Measurements from ENCODE around the gene NEUROD4. TPM values are rescaled to one million over a fixed set of nuclear protein-coding genes. Genes with fewer than 3 reads are reported as not detected.

Gene NEUROD4, protein sequence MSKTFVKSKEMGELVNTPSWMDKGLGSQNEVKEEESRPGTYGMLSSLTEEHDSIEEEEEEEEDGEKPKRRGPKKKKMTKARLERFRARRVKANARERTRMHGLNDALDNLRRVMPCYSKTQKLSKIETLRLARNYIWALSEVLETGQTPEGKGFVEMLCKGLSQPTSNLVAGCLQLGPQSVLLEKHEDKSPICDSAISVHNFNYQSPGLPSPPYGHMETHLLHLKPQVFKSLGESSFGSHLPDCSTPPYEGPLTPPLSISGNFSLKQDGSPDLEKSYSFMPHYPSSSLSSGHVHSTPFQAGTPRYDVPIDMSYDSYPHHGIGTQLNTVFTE
- total RNA-seq (not detected), polyA plus RNA-seq (not detected)
- long read RNA-seq, donor 1 = 0 reads
- long read RNA-seq, donor 2 = 0 reads

DNA sequence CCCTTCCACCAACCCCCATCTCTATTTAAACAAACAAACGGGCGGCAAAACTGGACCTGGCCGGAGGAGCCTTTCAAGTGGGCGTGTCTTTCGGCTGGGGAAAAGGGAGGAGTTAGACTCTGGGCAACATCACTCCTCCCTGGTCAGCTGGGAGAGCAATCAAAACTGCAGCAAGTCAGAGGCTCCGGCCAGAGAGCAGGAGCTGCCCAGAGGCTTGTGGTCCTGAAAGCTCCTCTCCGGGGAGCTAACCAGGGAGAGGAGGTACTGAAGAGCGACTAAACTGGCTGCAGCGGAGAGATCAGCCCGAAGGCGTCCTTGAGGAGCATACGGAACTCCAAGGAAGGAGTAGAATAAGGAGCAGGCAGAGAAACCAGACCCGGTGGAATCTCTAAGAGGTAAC is at the start of gene NEUROD4:
Gene NEUROD4, plus strand, starts transcription at position 191 of the 400 bp plus-strand sequence. CDS start 6,466 bp downstream, outside the sequence.
- Histone ChIP-seq H3K27me3 (ENCODE audit: insufficient read depth in 3 of 3, low read length in 2 of 3) (peaks cover 0 to 55% (median 1%) of the 10 kb centered on the region in 3 donors), H3K36me3 (ENCODE audit: insufficient read depth in 1 of 2, low read depth in 1 of 2) (no peaks in the 10 kb centered on the region), H3K27ac (no peak within 1 kb of the TSS), H3K4me1 (no peaks in the 10 kb centered on the region), H3K9me3 (no peaks in the 10 kb centered on the region), H3K4me3 (no peak within 1 kb of the TSS)
- TF ChIP-seq, protein P1, sequence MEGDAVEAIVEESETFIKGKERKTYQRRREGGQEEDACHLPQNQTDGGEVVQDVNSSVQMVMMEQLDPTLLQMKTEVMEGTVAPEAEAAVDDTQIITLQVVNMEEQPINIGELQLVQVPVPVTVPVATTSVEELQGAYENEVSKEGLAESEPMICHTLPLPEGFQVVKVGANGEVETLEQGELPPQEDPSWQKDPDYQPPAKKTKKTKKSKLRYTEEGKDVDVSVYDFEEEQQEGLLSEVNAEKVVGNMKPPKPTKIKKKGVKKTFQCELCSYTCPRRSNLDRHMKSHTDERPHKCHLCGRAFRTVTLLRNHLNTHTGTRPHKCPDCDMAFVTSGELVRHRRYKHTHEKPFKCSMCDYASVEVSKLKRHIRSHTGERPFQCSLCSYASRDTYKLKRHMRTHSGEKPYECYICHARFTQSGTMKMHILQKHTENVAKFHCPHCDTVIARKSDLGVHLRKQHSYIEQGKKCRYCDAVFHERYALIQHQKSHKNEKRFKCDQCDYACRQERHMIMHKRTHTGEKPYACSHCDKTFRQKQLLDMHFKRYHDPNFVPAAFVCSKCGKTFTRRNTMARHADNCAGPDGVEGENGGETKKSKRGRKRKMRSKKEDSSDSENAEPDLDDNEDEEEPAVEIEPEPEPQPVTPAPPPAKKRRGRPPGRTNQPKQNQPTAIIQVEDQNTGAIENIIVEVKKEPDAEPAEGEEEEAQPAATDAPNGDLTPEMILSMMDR (IDR thresholded peaks at IDR 0.05) = no peak
- DNase-seq (peak in 1 of 2 donors; percentile 54), ATAC-seq (peak in 2 of 4 donors; percentile 35 to 46)
- intact Hi-C loops (cut with DNase I) = no loop called here
- 2 to 3% (median 2%) methylated on average over 13 of the region's 13 CpGs for WGBS, 3 donors

DNA sequence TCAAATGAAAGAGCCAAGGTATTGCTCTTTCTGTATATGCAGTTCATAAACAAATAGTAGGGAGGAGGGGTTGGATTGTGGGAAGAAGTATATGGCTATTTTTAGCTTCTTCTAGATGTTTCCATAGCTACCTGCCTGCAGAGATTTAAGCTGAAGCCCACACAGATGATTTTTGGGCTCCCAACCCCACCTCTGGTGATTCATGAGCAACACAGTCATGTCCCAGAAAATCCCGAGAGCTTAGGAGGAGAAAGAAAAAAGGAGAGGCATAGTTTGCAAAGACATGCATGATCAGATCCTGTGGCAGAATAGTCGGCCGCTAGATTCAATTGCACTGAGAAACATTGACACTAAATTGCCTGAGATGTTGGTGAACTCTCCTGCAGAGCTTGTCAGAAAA is 49.0 kb upstream of the NEUROD4 start:
- DNase-seq (no peak), ATAC-seq (no peak)
- Histone ChIP-seq H3K27ac (no peak overlapping the region), H3K27me3 (ENCODE audit: insufficient read depth in 3 of 3, low read length in 2 of 3) (no peaks in the 10 kb centered on the region), H3K9me3 (no peaks in the 10 kb centered on the region), H3K36me3 (ENCODE audit: insufficient read depth in 1 of 2, low read depth in 1 of 2) (no peaks in the 10 kb centered on the region), H3K4me1 (no peaks in the 10 kb centered on the region), H3K4me3 (no peak overlapping the region)
- intact Hi-C loops (cut with DNase I) = no loop called here
- 85 to 93% (median 91%) methylated on average over 3 of the region's 3 CpGs for WGBS, 3 donors
- TF ChIP-seq, protein P1 (IDR thresholded peaks at IDR 0.05) = no peak

DNA sequence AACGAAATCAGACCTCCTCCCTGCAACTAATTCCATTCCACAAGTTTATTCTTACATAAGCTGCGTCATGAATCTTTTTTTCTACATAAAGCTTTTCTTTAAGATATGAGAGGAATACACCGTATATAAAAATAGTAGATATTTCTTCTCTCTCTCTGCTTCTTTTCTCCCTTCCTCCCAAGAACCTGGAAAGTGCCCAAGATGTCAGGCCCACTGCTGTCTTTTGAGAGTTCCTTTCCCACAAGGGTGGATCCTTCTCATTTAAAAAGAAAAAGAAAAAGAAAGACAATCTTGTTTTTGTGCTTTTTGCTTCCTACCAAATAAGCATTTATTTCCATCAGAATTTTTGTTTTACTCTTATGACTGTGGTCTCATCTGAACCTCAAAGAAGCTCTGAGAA is 46.2 kb upstream of the NEUROD4 start:
- H3K36me3 ChIP-seq (ENCODE audit: insufficient read depth in 1 of 2, low read depth in 1 of 2) = no peaks in the 10 kb centered on the region
- H3K9me3 ChIP-seq = no peaks in the 10 kb centered on the region
- no peak overlapping the region for H3K4me3 ChIP-seq
- ATAC-seq = no peak
- no peaks in the 10 kb centered on the region for H3K27me3 ChIP-seq (ENCODE audit: insufficient read depth in 3 of 3, low read length in 2 of 3)
- DNase-seq = no peak
- TF ChIP-seq, protein P1 (IDR thresholded peaks at IDR 0.05) = no peak
- no peaks in the 10 kb centered on the region for H3K4me1 ChIP-seq
- H3K27ac ChIP-seq = no peak overlapping the region
- intact Hi-C loops (cut with DNase I) = no loop called here
- 71 to 83% (median 73%) methylated on average over 3 of the region's 3 CpGs for WGBS, 3 donors

DNA sequence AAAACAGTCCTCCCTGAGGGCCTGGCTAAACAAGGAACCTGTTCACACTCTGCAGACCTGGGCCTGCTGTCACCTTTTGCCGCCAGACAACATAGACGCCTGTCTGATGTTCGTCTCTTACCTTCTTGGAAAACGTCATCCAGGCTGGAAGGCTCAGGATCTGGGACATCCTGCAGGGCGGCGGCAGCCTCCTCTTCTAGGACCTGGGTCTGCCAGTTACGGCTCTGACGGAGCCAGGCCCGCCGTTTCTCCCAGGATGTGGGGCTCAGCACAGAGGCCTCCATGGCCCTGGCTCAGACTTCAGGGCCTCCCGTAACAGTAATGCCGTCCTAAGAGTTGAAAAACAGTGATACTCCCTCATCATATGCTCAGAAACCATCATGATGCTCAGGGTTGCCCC is 45.5 kb upstream of the NEUROD4 start:
- intact Hi-C loops (cut with DNase I) = no loop called here
- WGBS, 3 donors = 88 to 93% (median 90%) methylated on average over 12 of the region's 12 CpGs

More for the DNA sequence above, 45.5 kb upstream of the NEUROD4 start:
- Histone ChIP-seq H3K9me3 (no peaks in the 10 kb centered on the region), H3K4me3 (no peak overlapping the region), H3K27me3 (ENCODE audit: insufficient read depth in 3 of 3, low read length in 2 of 3) (no peaks in the 10 kb centered on the region), H3K36me3 (ENCODE audit: insufficient read depth in 1 of 2, low read depth in 1 of 2) (no peaks in the 10 kb centered on the region), H3K4me1 (no peaks in the 10 kb centered on the region), H3K27ac (no peak overlapping the region)
- TF ChIP-seq, protein P1 (IDR thresholded peaks at IDR 0.05) = no peak
- ATAC-seq (no peak), DNase-seq (no peak)

Data from psoas muscle (tissue), 8 donors.